Stimulated activated naive CD8-positive, alpha-beta T cell treated with anti-CD3 and anti-CD28 coated beads, Interleukin-15, Interleukin-2, amounts not matched to agents 100 U/mL and 50 U/mL, for 24 hours (primary cell): ENCODE results near the gene CCT3.
A peak's percentile ranks its signal among the peaks of the same experiment; 100 is the strongest.
"Not testable (repeated sequence)": the region's sequence is repeated elsewhere in the genome, so short reads cannot be mapped to it uniquely, and the experiment has no call there.

ENCODE experiments used
- ATAC-seq: fragments of 150-1000 bp; cut with Tn5 transposase; one replicate; pipeline ENCODE4 v1.10.0; 2021
- DNase-seq: peaks from one replicate; pipeline ENCODE4 v3.0.0; 2021

CCT3 gene

GRCh38 chr1:156338180-156338976 lies at the start of gene CCT3, which contains the start of gene TSACC:
CCT3 (minus strand) TSS chr1:156338292; CDS start chr1:156338184, 108 bp downstream.
TSACC (plus strand) TSS chr1:156338526; CDS start chr1:156339758, 1,232 bp downstream.
- peak; percentile 96 for ATAC-seq
- peak; percentile 100 for DNase-seq

- ATAC-seq (no peak), DNase-seq (no peak)
Measured at GRCh38 chr1:156387870-156388173, 49.7 kb upstream of the CCT3 start.

GRCh38 chr1:156386949-156387869 lies 49.1 kb upstream of the CCT3 start:
- DNase-seq (no peak), ATAC-seq (no peak)

- no peak for ATAC-seq
- DNase-seq = no peak
Measured at GRCh38 chr1:156386134-156386901, 48.2 kb upstream of the CCT3 start.

- peak; percentile 81 for DNase-seq
- peak; percentile 58 for ATAC-seq
Measured at GRCh38 chr1:156385534-156386031, 47.5 kb upstream of the CCT3 start.

GRCh38 chr1:156384658-156385057 lies 46.6 kb upstream of the CCT3 start:
- ATAC-seq = no peak
- no peak for DNase-seq

- no peak for DNase-seq
- ATAC-seq = no peak
Measured at GRCh38 chr1:156384007-156384406, 45.9 kb upstream of the CCT3 start.

- DNase-seq = peak; percentile 73
- peak; percentile 82 for ATAC-seq
Measured at GRCh38 chr1:156383023-156383422, 44.9 kb upstream of the CCT3 start.

- ATAC-seq (no peak), DNase-seq (no peak)
Measured at GRCh38 chr1:156382561-156382960, 44.5 kb upstream of the CCT3 start.

- ATAC-seq (no peak), DNase-seq (no peak)
Measured at GRCh38 chr1:156379420-156380165, 41.5 kb upstream of the CCT3 start.

GRCh38 chr1:156378557-156378956 lies 40.5 kb upstream of the CCT3 start:
- no peak for ATAC-seq

GRCh38 chr1:156376958-156377919 lies 39.1 kb upstream of the CCT3 start:
- ATAC-seq (no peak), DNase-seq (no peak)

More at GRCh38 chr1:156378557-156378956, 40.5 kb upstream of the CCT3 start:
- DNase-seq = no peak

- no peak for DNase-seq
- no peak for ATAC-seq
Measured at GRCh38 chr1:156376146-156376545, 38.1 kb upstream of the CCT3 start.

GRCh38 chr1:156373546-156373945 lies 35.5 kb upstream of the CCT3 start:
- ATAC-seq (no peak), DNase-seq (no peak)

GRCh38 chr1:156372876-156373275 lies 34.8 kb upstream of the CCT3 start:
- no peak for ATAC-seq
- no peak for DNase-seq

- DNase-seq = no peak
- ATAC-seq = peak; percentile 64
Measured at GRCh38 chr1:156372265-156372586, 34.1 kb upstream of the CCT3 start.

- no peak for ATAC-seq
- DNase-seq = no peak
Measured at GRCh38 chr1:156371553-156372264, 33.6 kb upstream of the CCT3 start.

- not testable (repeated sequence) for ATAC-seq, DNase-seq
Measured at GRCh38 chr1:156369685-156370286, 31.7 kb upstream of the CCT3 start.
